HG02870 (cell line): ENCODE data around the gene GNA15.
"Not testable (repeated sequence)": the region's sequence is repeated elsewhere in the genome, so short reads cannot be mapped to it uniquely, and the experiment has no call there.

ENCODE experiments used
- ATAC-seq: cut with Tn5 transposase; IDR thresholded peaks from one replicate; pipeline ENCODE4 v1.9.1; 2021; ENCODE audit warnings: mild to moderate bottlenecking, moderate library complexity; ENCODE audit not compliant: unreplicated experiment

Gene GNA15

DNA sequence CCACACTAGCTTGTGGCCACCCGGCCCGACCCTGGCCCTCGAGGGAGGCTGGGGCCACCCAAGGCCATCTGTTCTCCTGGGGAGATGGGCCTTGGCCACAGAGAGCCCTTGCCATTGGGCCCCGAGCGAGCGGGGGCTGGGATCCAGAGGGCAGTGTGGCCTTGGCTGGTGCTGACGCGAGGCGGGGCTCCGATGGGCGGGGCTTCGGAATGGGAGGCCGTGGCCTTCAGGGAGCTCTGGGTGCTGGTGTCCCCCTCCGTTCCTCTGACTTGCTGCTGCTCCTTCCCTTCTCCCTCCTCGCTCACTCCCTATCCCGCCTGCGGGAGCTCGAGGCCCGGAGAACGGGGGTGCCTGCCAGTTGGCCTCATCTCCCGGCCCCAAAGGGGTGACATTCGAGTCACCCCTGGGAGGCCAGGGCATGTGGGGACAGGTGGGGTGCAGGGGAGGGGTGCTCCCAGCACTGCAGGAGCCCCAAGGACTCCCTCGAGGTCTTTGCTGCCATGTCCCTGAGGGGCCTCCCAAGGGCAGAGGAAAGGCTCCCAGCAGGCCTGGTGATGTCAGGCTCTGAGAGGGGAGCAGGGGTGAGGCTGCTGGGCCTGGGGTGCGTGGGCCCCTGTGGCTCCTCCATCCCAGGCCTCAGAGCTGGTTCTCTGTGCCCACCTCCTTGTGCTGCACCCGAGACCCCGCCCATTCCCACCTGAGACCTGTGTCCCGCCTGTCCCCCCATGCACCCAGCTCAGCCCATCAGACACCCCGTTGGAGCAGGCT is 54.1 kb downstream of the GNA15 start:
- no peak for ATAC-seq

- ATAC-seq = no peak
Measured at GRCh38 chr19:3190470-3190770, 54.6 kb downstream of the GNA15 start.

GRCh38 chr19:3190921-3191805 is 55.3 kb downstream of the GNA15 start:
- ATAC-seq = no peak

DNA sequence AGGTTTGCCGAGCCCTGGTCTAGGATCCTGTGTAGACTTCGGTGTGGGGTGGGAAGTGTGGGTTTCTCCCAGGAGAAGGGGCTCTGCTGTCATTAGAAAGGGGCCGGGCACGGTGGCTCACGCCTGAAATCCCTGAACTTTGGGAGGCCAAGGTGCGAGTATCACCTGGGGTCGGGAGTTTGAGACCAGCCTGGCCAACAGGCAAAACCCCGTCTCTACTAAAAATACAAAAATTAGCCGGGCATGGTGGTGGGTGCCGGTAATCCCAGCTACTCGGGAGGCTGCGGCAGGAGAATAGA is 55.9 kb downstream of the GNA15 start:
- ATAC-seq = not testable (repeated sequence)

DNA sequence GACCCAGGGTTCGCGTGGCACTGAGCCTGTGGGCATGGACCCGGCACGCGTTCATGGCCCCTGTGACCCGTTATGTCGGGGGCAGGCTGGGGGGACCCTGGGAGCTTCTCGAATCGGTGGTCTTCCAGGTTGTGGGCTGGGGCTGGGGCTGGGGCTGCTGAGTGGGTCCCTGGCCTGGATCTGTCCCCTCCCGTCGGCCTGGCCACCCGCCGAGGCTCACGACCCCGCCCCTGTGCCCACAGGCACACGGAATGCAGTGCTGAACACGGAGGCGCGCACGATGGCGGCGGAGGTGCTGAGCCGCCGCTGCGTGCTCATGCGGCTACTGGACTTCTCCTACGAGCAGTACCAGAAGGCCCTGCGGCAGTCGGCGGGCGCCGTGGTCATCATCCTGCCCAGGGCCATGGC is 56.4 kb downstream of the GNA15 start:
- no peak for ATAC-seq

- ATAC-seq = no peak
Measured at GRCh38 chr19:3192684-3193083, 56.9 kb downstream of the GNA15 start.

DNA sequence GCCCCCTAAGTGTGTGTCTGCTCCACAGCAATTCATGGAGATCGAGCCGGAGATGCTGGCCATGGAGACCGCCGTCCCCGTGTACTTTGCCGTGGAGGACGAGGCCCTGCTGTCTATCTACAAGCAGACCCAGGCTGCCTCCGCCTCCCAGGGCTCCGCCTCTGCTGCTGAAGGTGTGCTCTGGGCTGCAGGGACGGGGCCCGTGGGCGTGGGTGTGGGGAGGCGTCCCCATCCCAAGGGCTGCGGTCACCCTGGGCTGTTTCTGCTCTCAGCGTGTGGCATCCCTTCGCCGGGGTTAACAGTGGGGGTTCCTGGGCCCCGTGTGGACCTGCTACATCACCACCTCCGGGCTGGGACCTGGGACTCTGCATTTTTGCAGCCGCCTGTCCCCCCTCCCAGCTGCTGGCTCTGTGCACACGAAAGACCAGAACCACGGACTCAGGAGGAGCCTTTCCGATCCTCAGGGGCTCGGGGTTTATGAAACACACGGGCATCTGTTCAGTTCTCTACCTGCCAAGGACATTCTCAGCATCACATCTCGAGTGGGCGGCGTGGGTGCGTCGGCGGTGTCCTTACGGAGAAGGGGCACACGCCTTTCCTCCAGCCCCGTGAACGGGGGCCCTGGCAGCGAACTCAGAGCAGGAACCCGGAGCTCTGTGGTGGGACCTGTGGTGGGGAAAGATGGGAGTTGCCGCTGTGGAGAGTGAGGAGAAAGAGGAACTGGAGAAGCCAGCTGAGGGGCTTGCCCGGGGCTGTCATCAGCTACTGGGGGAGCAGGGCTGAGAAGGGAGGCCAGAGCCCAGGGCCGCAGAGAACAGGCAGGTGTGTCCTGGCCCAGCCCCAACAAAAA is 57.6 kb downstream of the GNA15 start:
- no peak for ATAC-seq

DNA sequence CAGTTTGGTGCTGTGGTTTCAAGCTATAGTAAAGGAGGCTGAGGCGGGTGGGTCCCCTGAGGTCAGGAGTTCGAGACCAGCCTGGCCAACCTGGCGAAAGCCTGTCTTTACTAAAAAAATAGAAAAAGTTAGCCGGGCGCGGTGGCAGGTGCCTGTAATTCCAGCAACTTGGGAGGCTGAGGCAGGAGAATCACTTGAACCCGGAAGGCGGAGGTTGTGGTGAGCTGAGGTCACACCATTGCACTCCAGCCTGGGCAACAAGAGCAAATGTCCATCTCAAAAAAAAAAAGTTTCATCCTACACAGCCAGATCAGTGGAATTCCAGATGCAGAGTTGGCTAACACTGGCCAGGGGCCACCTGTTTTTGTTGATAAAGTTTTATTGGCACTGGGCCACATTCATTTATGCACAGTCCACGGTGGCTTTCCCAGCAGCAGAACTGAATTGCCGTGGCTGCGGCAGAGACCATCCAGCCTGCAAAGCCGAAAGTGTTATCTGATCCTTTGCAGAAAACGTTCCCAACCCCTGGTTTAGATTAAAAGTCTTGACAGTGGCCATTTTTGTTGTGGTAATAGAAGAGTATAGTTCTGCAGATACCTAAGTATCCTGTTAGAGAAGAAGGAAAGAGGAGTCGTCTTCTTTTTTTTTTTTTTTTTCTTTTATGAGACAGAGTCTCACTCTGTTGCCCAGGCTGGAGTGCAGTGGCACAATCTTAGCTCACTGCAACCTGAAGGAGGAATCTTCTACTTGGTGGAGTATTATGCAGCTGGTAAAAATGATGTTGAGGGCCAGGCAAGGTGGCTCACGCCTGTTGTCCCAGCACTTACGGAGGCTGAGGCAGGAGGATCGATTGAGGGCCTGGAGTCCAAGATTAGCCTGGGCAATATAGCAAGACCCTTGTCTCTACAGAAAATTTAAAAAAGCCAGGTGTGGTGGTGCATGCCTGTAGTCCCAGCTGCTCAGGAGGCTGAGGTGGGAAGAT is 58.6 kb downstream of the GNA15 start:
- ATAC-seq = no peak

GRCh38 chr19:3196064-3196932 is 60.5 kb downstream of the GNA15 start:
- no peak for ATAC-seq

DNA sequence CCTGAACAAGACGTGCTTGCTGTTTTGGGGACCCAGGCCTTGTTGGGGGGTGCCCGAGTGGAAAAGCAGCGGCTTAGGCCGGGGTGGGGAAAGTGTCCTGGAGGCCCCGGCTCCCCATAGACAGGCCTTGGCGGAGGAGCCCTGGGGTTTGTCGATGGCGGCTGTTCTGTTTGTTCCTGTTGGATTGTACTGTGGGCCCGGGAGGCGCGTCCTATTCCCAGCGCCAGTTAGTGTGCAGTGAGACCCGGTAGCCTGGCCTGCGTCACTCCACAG is 61.0 kb downstream of the GNA15 start:
- no peak for ATAC-seq

GRCh38 chr19:3198901-3199700 is 63.3 kb downstream of the GNA15 start:
- no peak for ATAC-seq

DNA sequence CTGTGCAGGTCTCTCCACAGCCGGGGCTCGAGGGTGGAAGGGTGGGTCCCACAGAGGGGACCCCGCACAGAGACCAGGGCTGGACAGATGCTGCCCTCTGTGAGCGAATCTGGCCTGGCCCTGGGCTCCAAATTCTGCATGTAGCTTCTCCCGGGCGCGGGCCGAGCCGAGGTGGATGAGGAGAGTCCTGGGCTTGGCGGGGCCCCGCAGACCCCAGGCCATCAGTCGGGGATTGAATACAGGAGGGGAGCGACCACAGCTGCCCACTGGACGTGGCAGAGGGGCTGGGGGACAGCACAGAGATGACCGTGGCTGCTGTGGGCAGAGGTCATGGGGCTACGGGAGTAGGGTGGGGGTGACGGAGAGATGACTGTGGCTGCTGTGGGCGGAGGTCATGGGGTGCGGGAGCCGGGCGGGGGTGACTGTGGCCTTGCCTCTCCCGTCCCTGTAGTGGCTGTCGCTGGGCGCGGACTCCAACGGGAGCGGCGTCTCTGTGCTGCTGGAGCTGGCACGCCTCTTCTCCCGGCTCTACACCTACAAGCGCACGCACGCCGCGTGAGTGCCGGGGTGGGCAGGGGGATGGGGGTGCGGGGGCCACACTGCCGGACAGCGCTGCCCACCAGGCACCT is 65.4 kb downstream of the GNA15 start:
- ATAC-seq = no peak

GRCh38 chr19:3201911-3202310 is 66.1 kb downstream of the GNA15 start:
- ATAC-seq = no peak

GRCh38 chr19:3202346-3202745 is 66.5 kb downstream of the GNA15 start:
- ATAC-seq = no peak

DNA sequence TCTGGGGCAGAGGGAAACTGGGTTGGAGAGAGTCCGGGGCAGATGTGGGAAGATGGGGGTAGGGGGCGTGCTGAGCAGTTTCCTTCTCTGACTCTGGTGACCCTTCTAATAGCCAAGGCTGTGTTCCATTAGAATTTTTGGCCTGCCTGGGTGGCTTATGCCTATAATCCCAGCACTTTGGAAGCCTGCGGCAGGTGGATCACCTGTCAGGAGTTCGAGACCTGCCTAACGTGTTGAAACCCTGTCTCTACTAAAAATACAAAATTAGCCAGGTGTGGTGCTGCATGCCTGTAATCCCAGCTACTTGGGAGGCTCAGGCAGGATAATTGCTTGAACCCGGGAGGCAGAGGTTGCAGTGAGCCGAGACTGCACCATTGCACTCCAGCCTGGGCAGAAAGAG is 67.1 kb downstream of the GNA15 start:
- ATAC-seq = not testable (repeated sequence)

DNA sequence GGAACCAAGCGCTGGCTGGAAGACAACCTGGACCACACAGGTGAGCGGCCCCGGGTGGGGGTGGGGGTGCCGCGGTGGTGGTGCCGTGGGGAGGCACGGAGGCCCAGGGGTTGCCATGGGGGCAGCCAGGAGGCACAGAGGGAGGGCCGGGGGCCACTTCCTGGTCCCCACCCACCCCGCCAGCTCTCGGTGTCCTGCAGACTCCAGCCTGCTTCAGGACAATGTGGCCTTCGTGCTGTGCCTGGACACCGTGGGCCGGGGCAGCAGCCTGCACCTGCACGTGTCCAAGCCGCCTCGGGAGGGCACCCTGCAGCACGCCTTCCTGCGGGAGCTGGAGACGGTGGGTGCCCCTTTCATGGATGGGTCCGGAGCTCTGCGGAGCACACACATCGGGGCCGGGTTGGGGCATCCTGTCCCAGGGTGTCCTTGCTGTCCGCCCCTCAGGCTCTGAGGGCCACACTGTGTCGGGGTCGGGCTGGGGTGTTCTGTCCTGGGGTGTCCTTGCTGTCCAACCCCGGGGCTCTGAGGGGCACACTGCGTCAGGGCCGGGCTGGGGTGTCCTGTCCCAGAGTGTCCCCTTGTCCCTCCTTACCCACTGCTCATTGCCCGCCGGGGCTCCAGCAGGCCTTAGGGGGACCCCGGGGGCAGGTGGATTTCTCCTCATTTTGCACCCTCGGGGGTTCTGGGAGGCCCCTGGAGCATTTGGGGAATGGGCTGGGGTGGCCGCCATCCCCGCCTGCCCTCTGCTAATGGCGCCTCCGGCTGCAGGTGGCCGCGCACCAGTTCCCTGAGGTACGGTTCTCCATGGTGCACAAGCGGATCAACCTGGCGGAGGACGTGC is 68.2 kb downstream of the GNA15 start:
- ATAC-seq = no peak

- no peak for ATAC-seq
Measured at GRCh38 chr19:3204646-3205275, 68.9 kb downstream of the GNA15 start.
